Sigmoid colon (tissue), 7 donors: ENCODE results near the gene HDAC7. TPM values are rescaled to one million over a fixed set of nuclear protein-coding genes. Genes with fewer than 3 reads are reported as not detected.
"Not testable (repeated sequence)": the region's sequence is repeated elsewhere in the genome, so short reads cannot be mapped to it uniquely, and the experiment has no call there.

Experiments used
- DNase-seq: peaks from one replicate; pipeline ENCODE4 v3.0.0-alpha.2; 2019
- H3K27ac ChIP-seq, 4 donors: fragments of 200-600 bp; sonication (generic); one replicate each; pipeline ENCODE4 v1.5.1; 2016 to 2019; ENCODE audit warnings: mild to moderate bottlenecking in 1 of 4
- H3K27me3 ChIP-seq, 3 donors: fragments of 200-600 bp; sonication (generic); one replicate each; pipeline ENCODE4 v1.5.1; 2019; ENCODE audit warnings: mild to moderate bottlenecking in 1 of 3
- H3K36me3 ChIP-seq, 4 donors: fragments of 200-600 bp; sonication (generic); one replicate each; pipeline ENCODE4 v1.5.1; 2016 to 2019
- H3K4me1 ChIP-seq, 4 donors: fragments of 200-600 bp; sonication (generic); one replicate each; pipeline ENCODE4 v1.5.1; 2017 to 2019
- H3K4me3 ChIP-seq, 4 donors: fragments of 200-600 bp; sonication (generic); one replicate each; pipeline ENCODE4 v1.5.1; 2017 to 2019; ENCODE audit warnings: mild to moderate bottlenecking in 2 of 4, moderate library complexity in 1 of 4
- H3K9me3 ChIP-seq, 4 donors: fragments of 200-600 bp in 3 of 4; sonication (generic) in 3 of 4; one replicate each; pipeline versions ENCODE4 v1.5.1 to v1.6.1; 2013 to 2019
- CTCF ChIP-seq, 4 experiments: fragments of 450-650 bp in 3 of 4; fragments of 200-600 bp in 1 of 4; IDR thresholded peaks; one replicate each; pipeline ENCODE4 v1.5.1; 2016 to 2019; ENCODE audit warnings: antibody characterized with exemption in 4 of 4, mild to moderate bottlenecking in 3 of 4, moderate library complexity in 2 of 4
- EP300 ChIP-seq, 4 donors: sonication (generic); formaldehyde crosslinking; IDR thresholded peaks; one replicate each; pipeline ENCODE4 v1.6.1; 2017; ENCODE audit warnings: antibody characterized with exemption in 4 of 4
- POLR2A ChIP-seq, 2 donors: fragments of 450-650 bp; IDR thresholded peaks; one replicate each; pipeline ENCODE4 v1.6.1; 2016; ENCODE audit warnings: antibody characterized with exemption in 2 of 2, mild to moderate bottlenecking in 2 of 2, moderate library complexity in 2 of 2
- POLR2AphosphoS5 ChIP-seq, 4 donors: sonication (generic); formaldehyde crosslinking; IDR thresholded peaks; one replicate each; pipeline ENCODE4 v1.6.1; 2017; ENCODE audit warnings: antibody characterized with exemption in 4 of 4
- WGBS, 2 donors: extraction: QIAGEN DNeasy Blood & Tissue Kit; methylation state at CpG; one replicate each; pipeline ENCODE4 v1.1.7; 2013; 5-methylcytosine and 5-hydroxymethylcytosine counted together
- intact Hi-C: fragments of 100-400 bp; cut with DNase I; formaldehyde crosslinking; loops from one replicate; pipeline ENCODE4 v1.15.1; 2023
- polyA plus RNA-seq, 3 donors: library from polyadenylated mRNA; stranded (reverse); fragments of 200-250 nt; gene quantifications; one replicate each; pipeline ENCODE4 v1.2.3, GENCODE V29; 2013
- total RNA-seq, 4 donors: library from RNA; depleted of rRNA; stranded (reverse); fragments of >200 nt; gene quantifications; one replicate each; pipeline ENCODE4 v1.1.0, GENCODE V29; 2016
- donor health status: healthy with polysubstance abuse.
- donor health status: Bipolar disorder and iron deficiency.
- donor health status: healthy.

Gene HDAC7
- total and polyA plus RNA-seq, 7 donors, result 6.5 to 79.2 (median 45.3) TPM

GRCh38 chr12:47813511-47814196, 6.0 kb downstream of the HDAC7 start:
- DNase-seq, result no peak
- Histone ChIP-seq H3K27ac (peak overlapping the region; percentile 98 to 99 (median 99)), H3K4me3 (peak overlapping the region; percentile 31 to 48 (median 42)), H3K9me3 (no peaks in the 10 kb centered on the region), H3K36me3 (no peaks in the 10 kb centered on the region), H3K27me3 (no peaks in the 10 kb centered on the region), H3K4me1 (peaks cover 0 to 100% (median 98%) of the 10 kb centered on the region in 4 donors)
- 34 to 58% methylated on average over 9 of the region's 9 CpGs for WGBS, 2 donors
- TF ChIP-seq CTCF (IDR thresholded peaks at IDR 0.05), result no peak
- TF ChIP-seq EP300 (IDR thresholded peaks at IDR 0.05), result no peak
- no peak for TF ChIP-seq POLR2AphosphoS5 (IDR thresholded peaks at IDR 0.05)
- TF ChIP-seq POLR2A (IDR thresholded peaks at IDR 0.05), result no peak
- intact Hi-C loops, result loop anchor here (10.0 kb wide), 1 partner anchor 1429 kb away; no protein-coding TSS in a partner anchor

GRCh38 chr12:47812797-47813510, 6.7 kb downstream of the HDAC7 start:
- Histone ChIP-seq H3K27me3 (no peaks in the 10 kb centered on the region), H3K27ac (peak overlapping the region; percentile 98 to 99 (median 99)), H3K9me3 (no peaks in the 10 kb centered on the region), H3K4me1 (peaks cover 0 to 100% (median 98%) of the 10 kb centered on the region in 4 donors), H3K36me3 (no peaks in the 10 kb centered on the region), H3K4me3 (peak overlapping the region; percentile 31 to 48 (median 42))
- 1% methylated on average over 37 of the region's 37 CpGs for WGBS, 2 donors
- intact Hi-C loops, result loop anchor here (10.0 kb wide), 1 partner anchor 1428 kb away; no protein-coding TSS in a partner anchor
- TF ChIP-seq EP300 (IDR thresholded peaks at IDR 0.05), result peak in 1 of 4 donors; percentile 31
- peak in 1 of 4 experiments; percentile 9 for TF ChIP-seq CTCF (IDR thresholded peaks at IDR 0.05)
- TF ChIP-seq POLR2A (IDR thresholded peaks at IDR 0.05), result peak in 1 of 2 donors; percentile 43
- peak; percentile 41 to 89 (median 66) for TF ChIP-seq POLR2AphosphoS5 (IDR thresholded peaks at IDR 0.05)
- peak; percentile 96 for DNase-seq

GRCh38 chr12:47811581-47812484, 7.9 kb downstream of the HDAC7 start:
- Histone ChIP-seq H3K4me3 (peak overlapping the region in 2 of 4 donors; percentile 46 to 48), H3K27me3 (no peaks in the 10 kb centered on the region), H3K9me3 (no peaks in the 10 kb centered on the region), H3K36me3 (no peaks in the 10 kb centered on the region), H3K27ac (peak overlapping the region; percentile 98 to 99 (median 99)), H3K4me1 (peaks cover 0 to 100% (median 98%) of the 10 kb centered on the region in 4 donors)
- TF ChIP-seq EP300 (IDR thresholded peaks at IDR 0.05), result peak in 2 of 4 donors; percentile 16 to 53
- peak; percentile 55 to 77 (median 60) for TF ChIP-seq POLR2AphosphoS5 (IDR thresholded peaks at IDR 0.05)
- TF ChIP-seq CTCF (IDR thresholded peaks at IDR 0.05), result no peak
- WGBS, 2 donors, result 59 to 81% methylated on average over 14 of the region's 14 CpGs
- intact Hi-C loops, result loop anchor here (10.0 kb wide), 1 partner anchor 1427 kb away; no protein-coding TSS in a partner anchor
- peak; percentile 91 for DNase-seq

GRCh38 chr12:47811072-47811396, 8.7 kb downstream of the HDAC7 start:
- TF ChIP-seq POLR2A (IDR thresholded peaks at IDR 0.05) (no peak), CTCF (IDR thresholded peaks at IDR 0.05) (no peak), POLR2AphosphoS5 (IDR thresholded peaks at IDR 0.05) (no peak), EP300 (IDR thresholded peaks at IDR 0.05) (no peak)
- Histone ChIP-seq H3K4me3 (no peak overlapping the region), H3K36me3 (no peaks in the 10 kb centered on the region), H3K27me3 (no peaks in the 10 kb centered on the region), H3K4me1 (peaks cover 0 to 100% (median 98%) of the 10 kb centered on the region in 4 donors), H3K9me3 (no peaks in the 10 kb centered on the region), H3K27ac (peak overlapping the region; percentile 98 to 99 (median 99))
- intact Hi-C loops, result loop anchor here (10.0 kb wide), 1 partner anchor 1426 kb away; no protein-coding TSS in a partner anchor
- no peak for DNase-seq
- WGBS, 2 donors, result 62 to 86% methylated on average over 2 of the region's 2 CpGs

GRCh38 chr12:47809518-47809917, 10.2 kb downstream of the HDAC7 start:
- H3K27me3 ChIP-seq, H3K9me3 ChIP-seq, DNase-seq, H3K36me3 ChIP-seq, H3K4me3 ChIP-seq, intact Hi-C loops: not testable (repeated sequence)
- WGBS, 2 donors, result 86 to 92% methylated on average over 9 of the region's 9 CpGs
- Histone ChIP-seq H3K4me1 (peaks cover 0 to 100% (median 98%) of the 10 kb centered on the region in 4 donors), H3K27ac (peak overlapping the region; percentile 98 to 99 (median 99))
